Heart left ventricle (tissue), 13 donors: Measurements from ENCODE around the gene TERT.
"Not testable (repeated sequence)": the region's sequence is repeated elsewhere in the genome, so short reads cannot be mapped to it uniquely, and the experiment has no call there.

Experiments used
- CTCF ChIP-seq, 12 donors: fragments of 200-600 bp; sonication (generic) in 4 of 12; IDR thresholded peaks; one replicate each; pipeline versions ENCODE4 v1.5.0 to v1.8.0; 2018 to 2022; ENCODE audit warnings: antibody characterized with exemption in 12 of 12, mild to moderate bottlenecking in 5 of 12
- POLR2A ChIP-seq, 2 donors: fragments of 450-650 bp; IDR thresholded peaks; one replicate each; pipeline ENCODE4 v1.6.1; 2017; ENCODE audit warnings: antibody characterized with exemption in 2 of 2, mild to moderate bottlenecking in 2 of 2, moderate library complexity in 2 of 2
- donor health status: ischemic (EF 13 %, LVEDD 7.1; RV severe dilation, severe dysfunction).
- donor health status: DM: no; HTN: yes; CAD: no.
- donor health status: DM: no; HTN: no; CAD: no.
- donor health status: ischemic (EF 25% LVEDD 6.9; RV normal size, moderate dysfunction).
- donor health status: ischemic (EF 25% LVEDD 5.7; RV mildly dilated, moderate dysfunction).
- donor health status: ischemic (EF 35%, LVEDD 5.7; RV mildly dilated, moderate dysfunction).
- donor health status: nonischemic (EF 11% LVEDD 7.7; RV severe dilation, severe dysfunction).
- donor health status: DM: yes; HTN: yes; CAD: no.
- donor health status: PGD.
- donor health status: ischemic (EF 29% LVEDD 5.4; RV normal size, mild dysfunction).
- donor health status: nonischemic (EF 23%, LVEDD 6.1; RV moderate dilation, normal function).

DNA sequence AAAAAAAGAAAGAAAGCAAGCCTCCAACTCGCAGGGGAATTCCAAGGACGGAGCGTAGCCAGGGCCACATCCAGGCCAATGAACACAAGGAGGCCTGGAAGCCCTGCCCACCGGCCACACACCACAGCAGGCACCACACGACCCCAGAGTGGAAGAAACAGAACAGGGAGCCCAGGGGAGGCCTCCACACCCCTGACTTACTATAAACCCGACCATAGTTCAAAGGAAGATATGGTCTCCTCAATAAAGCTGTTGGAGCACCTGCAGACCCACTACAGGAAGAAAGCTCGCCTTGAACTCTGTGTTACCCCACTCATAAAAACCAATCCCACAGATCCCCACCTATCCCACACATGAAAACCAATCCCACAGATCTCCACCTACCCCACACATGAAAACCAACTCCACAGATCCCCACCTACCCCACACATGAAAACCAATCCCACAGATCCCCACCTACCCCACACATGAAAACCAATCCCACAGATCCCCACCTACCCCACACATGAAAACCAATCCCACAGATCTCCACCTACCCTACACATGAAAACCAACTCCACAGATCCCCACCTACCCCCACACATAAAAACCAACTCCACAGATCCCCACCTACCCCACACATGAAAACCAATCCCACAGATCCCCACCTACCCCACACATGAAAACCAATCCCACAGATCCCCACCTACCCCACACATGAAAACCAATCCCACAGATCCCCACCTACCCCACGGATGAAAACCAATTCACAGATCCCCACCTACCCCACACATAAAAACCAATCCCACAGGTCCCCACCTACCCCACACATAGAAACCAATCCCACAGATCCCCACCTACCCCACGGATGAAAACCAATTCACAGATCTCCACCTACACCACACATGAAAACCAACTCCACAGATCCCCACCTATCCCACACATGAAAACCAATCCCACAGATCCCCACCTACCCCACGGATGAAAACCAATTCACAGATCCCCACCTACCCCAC lies 19.2 kb downstream of the TERT start:
- TF ChIP-seq CTCF, POLR2A (IDR thresholded peaks at IDR 0.05): not testable (repeated sequence)
